GM19452 (cell line): Measurements from ENCODE around the gene FAM177A1.

Experiments used
- ATAC-seq: cut with Tn5 transposase; IDR thresholded peaks from one replicate; pipeline ENCODE4 v1.9.1; 2021; ENCODE audit not compliant: unreplicated experiment

The FAM177A1 gene

GRCh38 chr14:35122696-35123387 is 76.8 kb downstream of the FAM177A1 start:
- ATAC-seq: no peak

- ATAC-seq: no peak
Measured at GRCh38 chr14:35123388-35123703, 77.3 kb downstream of the FAM177A1 start.

DNA sequence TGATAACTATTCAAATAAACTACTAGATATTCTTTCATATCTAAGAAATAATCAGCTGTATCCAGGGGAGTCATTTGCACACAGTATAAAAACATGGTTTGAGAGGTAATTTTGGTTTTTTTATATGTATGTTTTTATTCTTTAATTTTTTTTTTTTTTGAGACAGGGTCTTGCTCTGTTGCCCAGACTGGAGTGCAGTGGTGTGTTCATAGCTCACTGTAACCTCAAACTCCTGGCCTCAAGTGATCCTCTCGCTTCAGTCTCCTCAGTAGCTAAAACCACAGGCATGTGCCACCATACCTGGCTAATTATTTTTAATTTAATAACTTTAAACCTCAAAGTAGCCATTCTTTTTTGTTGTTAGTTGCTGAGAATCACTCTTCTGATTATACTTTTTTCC is 78.1 kb downstream of the FAM177A1 start:
- ATAC-seq: no peak
